Gastrocnemius medialis (tissue), 4 donors: ENCODE measurements around the gene C13orf46. TPM values are rescaled to one million over a fixed set of nuclear protein-coding genes. Genes with fewer than 3 reads are reported as not detected.

ENCODE experiments used
- ATAC-seq, 2 donors: fragments of 150-250 bp; one replicate each; pipeline ENCODE4 v1.9.1; 2016
- DNase-seq, 2 donors: peaks; one replicate each; pipeline ENCODE4 v3.0.0-alpha.2; 2019
- H3K27ac ChIP-seq, 4 donors: fragments of 200-600 bp; sonication (generic); 1 replicate in 1 of 4; 2 replicates in 3 of 4; pipeline ENCODE4 v1.5.1; 2016 to 2018; ENCODE audit warnings: mild to moderate bottlenecking in 2 of 4, moderate library complexity in 1 of 4
- H3K27me3 ChIP-seq, 3 donors: fragments of 200-600 bp; sonication (generic) in 2 of 3; 1 replicate in 1 of 3; 2 replicates in 2 of 3; pipeline versions ENCODE4 v1.5.1 to v1.6.0; 2016 to 2019; ENCODE audit warnings: mild to moderate bottlenecking in 1 of 3, moderate library complexity in 1 of 3
- H3K36me3 ChIP-seq, 2 donors: fragments of 200-600 bp; sonication (generic) in 1 of 2; one replicate each; pipeline ENCODE4 v1.5.1; 2017 to 2018
- H3K4me1 ChIP-seq, 2 donors: fragments of 200-600 bp; sonication (generic) in 1 of 2; one replicate each; pipeline ENCODE4 v1.5.1; 2016 to 2017; ENCODE audit warnings: mild to moderate bottlenecking in 2 of 2
- H3K4me3 ChIP-seq, 4 donors: fragments of 200-600 bp; sonication (generic) in 3 of 4; 1 replicate in 1 of 4; 2 replicates in 3 of 4; pipeline ENCODE4 v1.5.1; 2016 to 2019; ENCODE audit warnings: mild to moderate bottlenecking in 2 of 4
- H3K9me3 ChIP-seq, 3 donors: fragments of 200-600 bp; sonication (generic) in 2 of 3; 1 replicate in 1 of 3; 2 replicates in 2 of 3; pipeline ENCODE4 v1.5.1; 2016 to 2019
- CTCF ChIP-seq, 5 experiments: fragments of 450-650 bp in 3 of 5; fragments of 200-600 bp in 2 of 5; sonication (generic) in 2 of 5; IDR thresholded peaks in 4 of 5; conservative IDR thresholded peaks in 1 of 5; 1 replicate in 4 of 5; 2 replicates in 1 of 5; pipeline ENCODE4 v1.5.1; 2016 to 2019; ENCODE audit warnings: antibody characterized with exemption in 5 of 5, mild to moderate bottlenecking in 3 of 5, moderate library complexity in 3 of 5
- POLR2A ChIP-seq, 2 donors: fragments of 450-650 bp; IDR thresholded peaks; one replicate each; pipeline ENCODE4 v1.6.1; 2017; ENCODE audit warnings: antibody characterized with exemption in 2 of 2, mild to moderate bottlenecking in 2 of 2, moderate library complexity in 2 of 2
- in situ Hi-C, 4 donors: fragments of 200-750 bp; cut with MboI; loops; one replicate each; pipeline versions ENCODE4 v1.15.0 to v1.8.0; 2017; ENCODE audit warnings: low sequenced_read_pairs in 4 of 4
- intact Hi-C: fragments of 100-400 bp; cut with DNase I; formaldehyde crosslinking; loops from one replicate; pipeline ENCODE4 v1.15.1; 2023; ENCODE audit warnings: low total_unique reads
- total RNA-seq, 4 donors: library from RNA; depleted of rRNA; stranded (reverse); fragments of >200 nt; gene quantifications; one replicate each; pipeline versions ENCODE4 v1.1.0 to v1.2.3, GENCODE V29; 2016

Gene C13orf46
- total RNA-seq, 4 donors from 2014 or later, result 0.10 to 0.69 (median 0.15) TPM; not detected in 1

- H3K4me1 ChIP-seq, result peaks cover 14 to 17% of the 10 kb centered on the region in 2 donors
- no peaks in the 10 kb centered on the region for H3K9me3 ChIP-seq
- no peak overlapping the region for H3K4me3 ChIP-seq
- peak overlapping the region in 3 of 4 donors; percentile 23 to 67 (median 64) for H3K27ac ChIP-seq
- H3K27me3 ChIP-seq, result no peaks in the 10 kb centered on the region
- peaks cover 0 to 10% of the 10 kb centered on the region in 2 donors for H3K36me3 ChIP-seq
- no peak for TF ChIP-seq CTCF (IDR thresholded peaks at IDR 0.05 in 4 of 5, conservative IDR thresholded peaks at IDR 0.05 in 1 of 5)
- peak in 1 of 2 donors; percentile 8 for DNase-seq
- no peak for ATAC-seq
- intact Hi-C loops, result no loop called here
- in situ Hi-C loops, result no loop called here
Measured at GRCh38 chr13:113971471-113972231, 2.2 kb downstream of the C13orf46 start.

GRCh38 chr13:113970810-113971470 is 2.9 kb downstream of the C13orf46 start:
- Histone ChIP-seq H3K9me3 (no peaks in the 10 kb centered on the region), H3K36me3 (peaks cover 0 to 10% of the 10 kb centered on the region in 2 donors), H3K4me3 (no peak overlapping the region), H3K4me1 (peaks cover 14 to 17% of the 10 kb centered on the region in 2 donors), H3K27me3 (no peaks in the 10 kb centered on the region), H3K27ac (peak overlapping the region; percentile 14 to 67 (median 44))
- in situ Hi-C loops (no loop called here), intact Hi-C loops (no loop called here)
- DNase-seq (peak; percentile 69 to 80), ATAC-seq (peak; percentile 93 to 99)
- TF ChIP-seq CTCF (IDR thresholded peaks at IDR 0.05 in 4 of 5, conservative IDR thresholded peaks at IDR 0.05 in 1 of 5), result no peak
- TF ChIP-seq POLR2A (IDR thresholded peaks at IDR 0.05), result no peak

- TF ChIP-seq POLR2A (IDR thresholded peaks at IDR 0.05), result no peak
- TF ChIP-seq CTCF (IDR thresholded peaks at IDR 0.05 in 4 of 5, conservative IDR thresholded peaks at IDR 0.05 in 1 of 5), result no peak
- intact Hi-C loops, result no loop called here
- H3K9me3 ChIP-seq, result no peaks in the 10 kb centered on the region
- H3K27ac ChIP-seq, result peak overlapping the region in 2 of 4 donors; percentile 64 to 67
- in situ Hi-C loops, result no loop called here
- DNase-seq (no peak), ATAC-seq (no peak)
- peaks cover 0 to 3% of the 10 kb centered on the region in 2 donors for H3K36me3 ChIP-seq
- H3K4me3 ChIP-seq, result no peak overlapping the region
- peaks cover 14 to 17% of the 10 kb centered on the region in 2 donors for H3K4me1 ChIP-seq
- H3K27me3 ChIP-seq, result no peaks in the 10 kb centered on the region
Measured at GRCh38 chr13:113969973-113970611, 3.8 kb downstream of the C13orf46 start.

- no peak overlapping the region for H3K27ac ChIP-seq
- ATAC-seq (no peak), DNase-seq (no peak)
- H3K4me3 ChIP-seq, result no peak overlapping the region
- H3K9me3 ChIP-seq, result no peaks in the 10 kb centered on the region
- in situ Hi-C loops (no loop called here), intact Hi-C loops (no loop called here)
- TF ChIP-seq CTCF (IDR thresholded peaks at IDR 0.05 in 4 of 5, conservative IDR thresholded peaks at IDR 0.05 in 1 of 5), result no peak
- no peak for TF ChIP-seq POLR2A (IDR thresholded peaks at IDR 0.05)
- no peaks in the 10 kb centered on the region for H3K36me3 ChIP-seq
- H3K4me1 ChIP-seq, result peaks cover 14 to 17% of the 10 kb centered on the region in 2 donors
- no peaks in the 10 kb centered on the region for H3K27me3 ChIP-seq
Measured at GRCh38 chr13:113969311-113969972, 4.4 kb downstream of the C13orf46 start.
